Measurements from ENCODE around the gene SMYD2. TPM values are rescaled to one million over a fixed set of nuclear protein-coding genes. Genes with fewer than 3 reads are reported as not detected.

The SMYD2 gene
- total RNA-seq, 1 experiment from 2014 or later, result 109 TPM

GRCh38 chr1:214319938-214320337 is 39.0 kb downstream of the SMYD2 start:
- DNase-seq (ENCODE audit: low read depth), result no peak
- in situ Hi-C loops (cut with HindIII; ENCODE audit: low pct_unique_long_range_greater_than_20kb, low sequenced_read_pairs), result no loop called here

DNA sequence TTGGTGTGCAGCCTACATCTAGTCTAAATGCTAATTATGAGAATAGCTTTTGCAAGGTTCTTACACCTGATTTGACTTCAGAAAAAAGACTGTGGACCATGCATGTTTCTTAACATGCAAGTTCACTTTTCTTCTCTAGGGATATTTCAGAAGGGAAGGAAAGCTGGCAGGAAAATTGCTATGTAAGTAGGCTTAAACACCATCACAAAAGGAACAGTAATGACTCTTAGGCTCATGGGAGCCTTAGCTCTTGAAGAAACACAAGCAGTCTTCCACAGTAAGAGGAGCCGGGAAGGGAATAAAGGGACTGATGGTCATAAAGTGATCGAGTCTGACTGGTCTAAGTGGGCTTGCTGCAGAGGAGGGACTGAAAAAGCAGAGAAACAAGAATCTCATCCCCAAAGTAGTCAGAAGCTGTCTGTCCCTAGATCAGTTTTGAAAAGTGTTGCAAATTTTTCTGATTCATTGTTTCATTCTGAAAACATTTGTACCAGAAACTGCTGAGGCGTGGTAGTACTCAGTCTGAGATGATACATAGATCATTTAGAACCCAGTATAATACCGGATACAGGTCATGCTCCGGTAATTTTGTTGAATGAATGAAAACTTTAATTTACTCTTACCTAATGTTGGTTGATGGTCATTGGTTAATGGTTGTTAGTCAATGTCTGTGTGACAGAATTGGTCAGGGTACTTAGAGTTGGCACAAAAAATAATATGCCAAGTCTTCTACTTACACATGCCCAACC is 40.9 kb downstream of the SMYD2 start:
- in situ Hi-C loops (cut with HindIII; ENCODE audit: low pct_unique_long_range_greater_than_20kb, low sequenced_read_pairs), result no loop called here
- DNase-seq (ENCODE audit: low read depth), result peak; percentile 78

DNA sequence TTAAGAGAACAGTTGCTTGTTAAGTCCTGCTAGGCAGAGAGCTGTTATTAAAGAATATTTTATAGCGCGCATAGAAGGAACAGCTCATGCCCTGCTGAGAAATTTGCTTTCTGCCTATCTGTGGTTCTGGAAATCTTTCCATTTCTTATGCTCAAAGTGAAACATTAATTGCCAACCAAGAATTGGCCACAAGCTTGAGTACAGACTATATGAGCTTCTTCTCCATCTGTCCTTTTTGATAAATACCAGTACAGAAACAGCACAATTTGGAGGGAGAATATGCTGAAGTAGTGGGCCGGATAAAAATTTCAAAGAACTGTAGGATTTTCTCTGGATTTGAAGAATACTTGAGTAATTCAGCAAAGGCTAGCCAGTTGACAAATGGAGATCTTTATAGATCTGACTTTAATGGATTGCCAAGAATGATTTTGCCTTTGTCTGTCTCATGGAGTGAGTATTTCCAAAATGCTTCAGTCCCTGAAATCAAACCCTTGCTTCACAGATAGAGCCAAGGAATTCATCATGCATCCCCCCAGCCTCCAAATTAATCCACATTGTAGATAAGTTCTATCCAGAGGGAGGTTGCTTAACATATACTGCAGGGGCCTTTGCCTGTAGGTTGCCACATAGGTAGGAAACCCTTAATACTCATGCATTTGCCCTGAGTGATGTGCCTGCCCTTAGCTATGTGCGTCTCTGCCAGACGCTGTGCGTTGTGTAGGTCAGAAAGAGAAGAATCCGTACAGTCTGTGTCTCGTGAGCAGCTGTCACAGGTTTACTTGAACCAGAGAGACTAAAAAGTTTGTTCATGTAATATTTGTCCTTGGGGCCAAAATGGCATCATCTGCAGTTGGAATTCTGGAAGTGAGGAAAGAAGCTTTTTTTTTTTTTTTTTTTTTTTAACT is 44.2 kb downstream of the SMYD2 start:
- DNase-seq (ENCODE audit: low read depth), result no peak
- in situ Hi-C loops (cut with HindIII; ENCODE audit: low pct_unique_long_range_greater_than_20kb, low sequenced_read_pairs), result no loop called here

DNA sequence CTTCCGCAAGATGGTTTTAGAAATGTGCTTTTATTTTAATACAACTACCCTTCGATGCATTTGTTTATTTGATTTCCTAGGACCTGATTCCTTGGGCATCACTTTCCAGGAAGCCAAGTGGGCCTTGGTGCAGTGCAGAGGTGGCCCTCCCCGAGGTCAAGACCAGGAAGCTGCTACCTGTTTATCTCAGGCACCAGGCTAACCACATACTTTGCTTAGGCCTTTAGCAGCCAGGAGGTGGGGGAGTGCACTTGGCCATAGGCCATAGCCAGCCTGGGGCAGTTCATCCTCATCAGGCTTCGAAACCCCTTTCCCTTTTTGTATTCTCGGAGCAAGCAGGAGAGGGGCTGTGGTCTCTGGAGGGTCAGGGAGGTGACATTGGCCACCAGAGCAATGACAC is 45.4 kb downstream of the SMYD2 start:
- in situ Hi-C loops (cut with HindIII; ENCODE audit: low pct_unique_long_range_greater_than_20kb, low sequenced_read_pairs), result no loop called here
- no peak for DNase-seq (ENCODE audit: low read depth)

DNA sequence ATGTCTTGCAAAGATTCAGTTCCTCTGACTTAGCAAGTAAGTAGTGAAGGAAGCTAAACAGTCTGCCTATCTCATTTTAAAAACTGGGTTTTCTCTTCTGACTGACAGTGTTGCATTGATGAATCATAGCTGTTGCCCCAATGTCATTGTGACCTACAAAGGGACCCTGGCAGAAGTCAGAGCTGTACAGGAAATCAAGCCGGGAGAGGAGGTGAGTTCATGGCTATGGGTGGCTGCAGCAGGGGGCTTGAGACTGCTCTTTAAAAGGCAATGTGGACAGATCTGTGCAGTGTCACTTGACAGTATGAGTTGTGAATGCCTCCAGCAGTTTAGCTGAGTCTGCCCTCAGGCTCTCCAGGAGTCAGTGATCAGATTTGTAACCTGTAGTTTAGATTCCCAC is 46.6 kb downstream of the SMYD2 start:
- in situ Hi-C loops (cut with HindIII; ENCODE audit: low pct_unique_long_range_greater_than_20kb, low sequenced_read_pairs), result no loop called here
- DNase-seq (ENCODE audit: low read depth), result no peak

GRCh38 chr1:214328770-214329469 is 48.0 kb downstream of the SMYD2 start:
- peak; percentile 63 for DNase-seq (ENCODE audit: low read depth)
- in situ Hi-C loops (cut with HindIII; ENCODE audit: low pct_unique_long_range_greater_than_20kb, low sequenced_read_pairs), result no loop called here

GRCh38 chr1:214329470-214330220 is 48.7 kb downstream of the SMYD2 start:
- in situ Hi-C loops (cut with HindIII; ENCODE audit: low pct_unique_long_range_greater_than_20kb, low sequenced_read_pairs), result no loop called here
- no peak for DNase-seq (ENCODE audit: low read depth)

- in situ Hi-C loops (cut with HindIII; ENCODE audit: low pct_unique_long_range_greater_than_20kb, low sequenced_read_pairs), result no loop called here
- no peak for DNase-seq (ENCODE audit: low read depth)
Observed at GRCh38 chr1:214330222-214330621, 49.3 kb downstream of the SMYD2 start.

GRCh38 chr1:214330715-214331114 is 49.8 kb downstream of the SMYD2 start:
- in situ Hi-C loops (cut with HindIII; ENCODE audit: low pct_unique_long_range_greater_than_20kb, low sequenced_read_pairs), result no loop called here
- no peak for DNase-seq (ENCODE audit: low read depth)

DNA sequence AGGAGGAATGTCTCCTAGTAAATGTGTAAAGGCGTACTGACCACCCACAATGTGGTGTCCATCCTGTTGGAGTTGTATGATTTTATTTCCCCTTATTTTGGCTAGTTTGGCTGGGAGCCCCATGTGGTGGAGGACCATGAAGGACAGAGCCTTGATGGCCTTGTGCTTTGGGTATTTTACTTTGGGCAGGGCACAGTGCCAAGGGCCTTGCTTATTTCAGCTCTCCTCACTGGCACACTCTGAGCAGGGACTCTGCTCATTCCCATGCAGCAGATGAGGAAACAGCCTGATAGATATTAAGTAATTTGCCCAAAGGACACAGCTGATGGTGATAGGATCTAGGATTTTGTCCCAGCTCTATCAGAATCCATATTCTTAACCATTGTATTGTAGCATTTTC is 50.2 kb downstream of the SMYD2 start:
- in situ Hi-C loops (cut with HindIII; ENCODE audit: low pct_unique_long_range_greater_than_20kb, low sequenced_read_pairs), result no loop called here
- DNase-seq (ENCODE audit: low read depth), result no peak

GRCh38 chr1:214331827-214332423 is 51.0 kb downstream of the SMYD2 start:
- in situ Hi-C loops (cut with HindIII; ENCODE audit: low pct_unique_long_range_greater_than_20kb, low sequenced_read_pairs), result no loop called here
- DNase-seq (ENCODE audit: low read depth), result no peak

DNA sequence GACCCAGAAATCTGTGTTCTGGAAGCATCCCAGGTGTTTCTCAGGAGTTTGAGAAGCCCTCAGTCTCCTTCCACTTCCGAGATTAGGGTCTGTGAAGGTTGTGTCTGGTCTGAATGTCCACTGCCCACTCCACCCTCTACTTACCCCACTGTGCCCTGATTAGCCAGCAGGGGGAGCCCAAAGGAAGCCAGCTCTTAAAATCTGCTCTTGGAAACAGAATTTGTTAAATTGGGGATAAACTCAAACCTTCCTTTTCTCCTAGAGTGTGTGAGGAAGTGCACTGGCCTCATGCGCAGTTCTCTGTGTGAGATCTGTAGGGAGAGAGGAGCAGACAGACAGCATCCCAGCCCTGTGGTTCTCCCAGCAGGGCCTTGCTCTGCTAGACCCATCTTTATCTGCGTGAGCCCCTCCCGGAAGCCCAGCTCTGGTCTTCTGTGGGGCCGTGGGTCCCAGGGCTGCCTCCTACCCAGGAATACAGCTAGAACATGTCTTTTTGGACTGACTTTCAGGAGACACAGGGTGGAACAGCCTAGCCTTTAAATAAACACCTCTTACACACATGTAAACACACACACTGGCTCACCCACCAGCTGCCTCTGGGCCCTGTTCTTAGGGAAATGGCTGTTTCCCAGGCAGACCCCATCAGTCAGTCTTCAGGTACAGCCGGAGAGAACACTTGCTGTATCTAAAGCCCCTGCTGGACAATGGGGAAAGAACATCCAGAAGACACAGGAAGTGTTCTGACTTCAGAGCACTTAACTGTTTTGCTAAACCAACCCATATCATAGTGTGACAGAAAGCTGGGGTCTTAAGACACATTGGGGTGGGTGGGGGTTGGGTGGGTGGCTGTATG is 52.2 kb downstream of the SMYD2 start:
- in situ Hi-C loops (cut with HindIII; ENCODE audit: low pct_unique_long_range_greater_than_20kb, low sequenced_read_pairs), result no loop called here
- DNase-seq (ENCODE audit: low read depth), result no peak

GRCh38 chr1:214335567-214335966 is 54.6 kb downstream of the SMYD2 start:
- in situ Hi-C loops (cut with HindIII; ENCODE audit: low pct_unique_long_range_greater_than_20kb, low sequenced_read_pairs), result no loop called here

DNA sequence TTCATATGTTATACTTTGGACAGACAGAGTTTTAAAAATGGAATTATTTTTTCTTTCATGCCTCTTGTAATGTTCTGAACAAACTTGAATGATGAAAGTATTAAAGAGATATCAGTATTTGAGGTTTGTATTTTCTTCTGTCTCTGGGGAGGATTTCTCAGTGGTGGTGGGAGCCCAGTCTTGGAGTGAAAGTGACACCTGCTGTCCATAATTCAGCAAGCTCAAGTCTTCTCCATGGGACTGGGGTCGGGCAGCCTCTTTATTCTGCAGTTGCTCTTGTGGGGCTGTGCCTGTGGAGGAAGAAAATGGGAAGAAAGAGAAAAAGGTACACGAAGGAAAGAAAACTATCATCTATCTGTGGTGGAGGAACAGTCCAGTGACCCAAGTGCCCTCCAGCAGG is 56.1 kb downstream of the SMYD2 start:
- in situ Hi-C loops (cut with HindIII; ENCODE audit: low pct_unique_long_range_greater_than_20kb, low sequenced_read_pairs), result no loop called here

More at GRCh38 chr1:214335567-214335966, 54.6 kb downstream of the SMYD2 start:
- no peak for DNase-seq (ENCODE audit: low read depth)

GRCh38 chr1:214337511-214337910 is 56.6 kb downstream of the SMYD2 start:
- in situ Hi-C loops (cut with HindIII; ENCODE audit: low pct_unique_long_range_greater_than_20kb, low sequenced_read_pairs), result no loop called here
- no peak for DNase-seq (ENCODE audit: low read depth)

More for the DNA sequence above, 56.1 kb downstream of the SMYD2 start:
- DNase-seq (ENCODE audit: low read depth), result no peak

GRCh38 chr1:214338212-214338611 is 57.3 kb downstream of the SMYD2 start:
- DNase-seq (ENCODE audit: low read depth), result no peak
- in situ Hi-C loops (cut with HindIII; ENCODE audit: low pct_unique_long_range_greater_than_20kb, low sequenced_read_pairs), result no loop called here

GRCh38 chr1:214341459-214341858 is 60.5 kb downstream of the SMYD2 start:
- DNase-seq (ENCODE audit: low read depth), result no peak

More at GRCh38 chr1:214341459-214341858, 60.5 kb downstream of the SMYD2 start:
- in situ Hi-C loops (cut with HindIII; ENCODE audit: low pct_unique_long_range_greater_than_20kb, low sequenced_read_pairs), result no loop called here
